NCI-H2107 (cell line): Measurements from ENCODE around the gene KCNQ5.

Source experiments
- DNase-seq: peaks from one replicate; lab custom pipeline; 2025; lab: John Stamatoyannopoulos, UW

The KCNQ5 gene

DNA sequence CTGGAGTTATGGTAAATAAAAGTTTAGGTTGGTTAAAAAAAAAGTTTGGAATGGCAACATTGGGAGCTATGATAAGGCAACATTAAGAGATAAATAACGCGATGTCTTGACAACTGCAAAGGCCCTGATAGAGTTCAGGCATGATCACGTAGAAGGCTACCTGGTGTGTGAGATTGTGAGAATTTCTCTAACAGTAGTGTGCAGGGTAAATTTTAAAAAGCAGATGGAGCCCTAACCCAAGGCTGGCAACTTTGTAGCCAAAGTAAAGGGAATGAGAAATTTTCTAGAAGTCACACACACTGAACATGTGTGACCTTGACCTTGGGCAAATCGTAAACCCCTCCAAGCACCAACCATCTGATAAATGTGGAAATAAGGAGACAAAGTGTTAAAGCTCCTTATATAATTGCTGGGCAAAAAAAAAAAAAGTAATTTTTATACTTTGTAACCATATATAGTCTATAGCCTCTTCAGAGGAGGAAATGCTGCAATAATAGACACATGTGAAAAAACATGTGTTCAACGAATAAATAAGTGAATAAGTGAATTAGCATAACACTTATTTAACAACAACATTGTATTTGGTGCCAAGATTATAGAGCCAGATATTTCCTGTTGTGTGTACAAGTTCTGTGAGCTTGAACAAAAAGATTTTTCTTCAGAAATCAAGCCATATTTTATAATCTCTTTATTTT is 18.2 kb downstream of the KCNQ5 start:
- DNase-seq, result no peak

DNA sequence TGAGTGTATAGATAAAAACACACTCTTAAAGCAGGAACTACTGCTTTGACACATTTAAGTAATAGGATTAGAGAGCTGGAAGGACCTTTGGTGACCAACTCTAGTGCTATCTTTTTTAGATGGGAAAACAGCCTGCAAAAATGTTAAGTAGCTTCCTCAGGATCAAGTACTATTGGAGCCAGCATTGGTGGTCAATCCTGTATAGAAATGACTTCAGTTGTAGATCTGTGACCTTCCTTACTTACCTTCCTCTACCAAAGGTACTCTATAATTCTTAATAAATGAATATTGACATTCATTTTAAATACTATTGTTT is 18.7 kb downstream of the KCNQ5 start:
- no peak for DNase-seq

DNA sequence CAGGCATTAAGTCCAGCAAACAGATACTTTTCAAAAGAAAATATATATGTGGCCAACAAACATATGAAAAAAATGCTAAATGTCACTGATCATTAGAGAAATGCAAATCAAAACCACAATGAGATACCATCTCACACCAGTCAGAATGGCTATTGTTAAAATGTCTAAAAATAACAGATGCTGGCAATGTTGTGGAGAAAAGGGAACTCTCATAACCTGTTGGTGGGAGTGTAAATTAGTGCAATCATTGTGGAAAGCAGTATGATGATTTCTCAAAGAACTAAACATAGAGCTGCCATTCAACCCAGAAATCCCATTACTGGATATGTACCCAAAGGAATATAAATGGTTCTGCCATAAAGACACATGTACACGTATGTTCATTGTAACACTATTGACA is 20.6 kb downstream of the KCNQ5 start:
- no peak for DNase-seq

DNA sequence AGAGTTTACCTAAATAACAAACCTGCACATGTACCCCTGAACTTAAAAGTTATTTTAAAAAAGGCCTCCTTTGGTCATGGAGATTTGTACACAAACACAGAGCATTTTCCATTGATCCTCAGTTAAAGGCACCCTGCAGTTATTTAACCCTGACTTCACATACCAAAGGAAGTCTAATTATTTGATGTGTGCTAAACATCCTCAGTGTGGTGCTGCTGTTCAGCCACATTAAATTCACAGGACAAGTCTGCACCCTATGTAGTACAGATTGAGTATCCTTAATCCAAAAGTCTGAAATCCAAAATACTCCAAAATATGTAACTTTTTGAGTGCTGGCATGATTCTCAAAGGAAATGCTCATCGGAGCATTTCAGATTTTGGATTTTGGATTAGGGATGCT is 21.4 kb downstream of the KCNQ5 start:
- no peak for DNase-seq

DNA sequence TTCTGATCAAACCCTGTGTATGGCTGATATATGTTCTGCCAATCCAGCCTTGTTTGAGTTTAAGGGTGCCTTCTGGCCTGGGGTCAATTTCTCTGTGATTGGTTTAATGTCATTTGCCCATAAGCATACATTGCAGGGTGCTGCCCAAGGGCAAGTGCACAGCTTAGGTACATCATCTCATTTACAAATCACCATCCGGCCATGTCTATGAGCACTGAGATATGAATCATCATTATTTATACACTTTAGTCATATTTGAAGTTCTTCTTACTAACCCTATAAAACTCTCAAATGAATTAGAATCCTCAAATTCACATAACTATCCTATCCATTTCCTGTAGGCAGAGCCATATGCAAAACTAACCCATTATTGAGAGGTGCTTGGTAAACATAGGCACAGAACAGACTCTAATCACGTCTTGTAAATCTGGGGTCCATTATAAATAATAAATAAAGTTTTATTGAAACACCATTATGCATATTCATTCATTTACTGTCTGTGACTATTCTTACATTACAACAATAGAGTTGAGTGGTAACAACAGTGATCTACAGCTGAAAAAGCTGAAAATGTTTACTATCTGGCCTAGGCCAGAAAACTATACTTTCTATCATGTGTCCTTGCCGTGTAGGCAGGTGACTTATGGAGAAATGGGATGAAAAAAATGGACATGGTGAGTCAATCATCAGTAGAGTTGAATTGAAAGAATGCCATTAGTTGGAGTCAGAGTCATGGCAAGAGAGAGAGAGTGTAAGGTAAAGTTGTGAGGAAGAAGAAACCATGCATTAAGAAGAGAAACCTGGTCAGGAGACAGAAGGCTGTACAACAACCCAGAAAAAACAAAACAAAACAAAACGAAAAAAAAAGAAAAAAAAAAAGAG is 25.0 kb downstream of the KCNQ5 start:
- no peak for DNase-seq

DNA sequence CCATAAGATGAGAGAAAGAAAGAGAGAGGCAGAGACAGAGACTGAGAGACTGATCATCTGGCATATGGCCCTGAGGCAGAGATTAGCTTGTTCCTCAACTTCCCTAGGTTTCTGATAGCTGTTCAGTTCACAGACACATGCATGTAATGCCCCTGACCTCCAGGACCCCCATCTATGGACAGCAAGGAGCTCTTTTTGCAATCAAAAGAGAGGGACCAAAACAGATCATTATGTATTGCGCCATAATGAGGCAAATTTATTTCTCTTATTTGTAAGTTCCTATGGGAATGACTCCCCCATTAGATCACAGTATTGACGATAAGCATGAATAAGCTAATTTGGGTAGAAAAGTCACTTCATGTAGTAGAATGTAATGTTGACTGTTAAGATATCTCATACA is 25.6 kb downstream of the KCNQ5 start:
- DNase-seq, result no peak

DNA sequence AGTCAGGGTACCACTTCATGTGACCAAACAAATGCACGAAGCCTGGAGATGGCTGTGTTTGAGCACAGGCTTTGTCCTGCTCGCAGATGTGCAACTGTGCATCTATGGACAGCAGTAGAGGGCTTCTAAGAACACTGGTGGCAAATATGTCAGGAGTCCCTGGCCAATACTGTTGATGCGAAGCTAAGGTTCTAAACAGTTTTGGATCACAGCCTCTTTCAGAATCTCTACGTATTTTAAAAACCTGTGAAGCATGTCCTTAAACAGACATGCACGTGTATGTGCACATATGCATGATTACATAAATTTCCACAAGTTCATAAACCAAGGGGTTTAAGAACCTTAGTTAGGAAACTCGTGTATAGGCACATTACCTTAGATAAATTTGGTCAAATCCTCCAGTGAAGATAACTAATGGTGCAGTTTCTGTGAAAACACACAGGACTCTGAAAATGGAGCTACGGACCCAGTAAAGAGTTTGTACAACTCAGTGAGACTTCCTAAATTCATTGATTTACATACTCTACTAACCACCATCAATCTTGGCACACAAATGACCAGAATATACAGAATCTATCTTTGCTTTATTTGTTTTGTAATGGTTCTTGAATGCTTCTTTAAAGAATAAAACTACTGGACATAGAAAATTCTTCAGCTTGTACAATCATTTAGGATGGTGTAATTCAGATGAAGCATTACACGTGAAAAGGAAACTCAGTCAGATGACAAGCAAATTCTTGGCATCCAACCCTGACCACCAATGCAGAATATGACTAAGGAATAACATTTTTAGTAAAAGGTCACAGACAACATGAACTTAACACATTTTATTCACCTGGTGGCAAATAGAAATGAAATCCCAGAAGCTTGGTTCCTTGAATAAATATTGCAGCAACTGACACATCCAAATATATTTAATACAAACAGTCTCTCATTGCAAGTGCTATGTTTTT is 27.4 kb downstream of the KCNQ5 start:
- DNase-seq, result no peak

DNA sequence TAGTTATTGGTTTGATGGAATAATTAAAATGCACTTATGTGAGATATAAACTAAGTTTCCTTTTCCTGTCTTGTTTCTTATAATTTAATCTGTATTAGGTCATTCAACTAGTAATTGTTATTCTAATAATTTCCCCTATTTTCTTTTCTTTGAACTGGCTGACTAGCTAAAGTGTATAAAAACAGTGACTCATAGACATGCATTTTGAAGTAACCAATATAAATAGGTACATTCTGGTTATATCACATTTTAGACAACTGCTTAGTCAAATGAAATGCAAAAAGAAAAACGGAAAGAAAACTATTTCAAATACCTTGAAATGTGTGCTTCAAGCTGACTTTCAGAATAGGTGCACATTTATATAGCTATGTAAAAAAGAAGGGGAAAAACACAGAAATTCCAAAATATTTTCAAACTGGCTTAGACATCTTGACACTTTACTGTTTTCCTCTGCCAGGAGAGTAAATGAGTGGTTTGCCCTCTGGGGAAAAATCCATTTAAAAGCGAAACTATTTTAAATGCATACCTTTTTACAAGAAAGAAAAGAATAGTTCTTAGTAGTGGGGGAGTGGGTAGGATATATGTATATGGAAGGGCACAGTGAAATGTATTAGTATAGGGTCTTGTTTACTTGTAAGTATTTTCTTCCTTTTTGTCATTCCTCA is 28.3 kb downstream of the KCNQ5 start:
- no peak for DNase-seq

DNA sequence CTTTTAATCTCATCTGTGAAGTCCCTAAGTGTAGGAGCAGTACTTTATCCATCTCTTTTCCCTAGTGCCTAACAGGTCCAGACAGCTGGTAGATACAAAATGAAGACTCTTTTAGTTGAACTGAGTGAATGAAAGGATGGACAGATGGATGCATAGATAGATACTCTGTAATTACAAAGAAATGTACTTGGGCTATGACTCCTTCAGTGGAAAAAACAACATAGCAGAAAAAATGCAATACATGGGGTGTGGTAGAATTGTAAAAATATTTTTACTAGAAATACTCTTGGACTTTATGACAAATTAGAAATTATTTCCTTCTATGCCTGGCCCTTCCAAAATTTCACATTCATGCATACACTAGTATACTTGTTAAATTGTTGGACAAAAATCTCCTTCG is 29.3 kb downstream of the KCNQ5 start:
- DNase-seq, result no peak

DNA sequence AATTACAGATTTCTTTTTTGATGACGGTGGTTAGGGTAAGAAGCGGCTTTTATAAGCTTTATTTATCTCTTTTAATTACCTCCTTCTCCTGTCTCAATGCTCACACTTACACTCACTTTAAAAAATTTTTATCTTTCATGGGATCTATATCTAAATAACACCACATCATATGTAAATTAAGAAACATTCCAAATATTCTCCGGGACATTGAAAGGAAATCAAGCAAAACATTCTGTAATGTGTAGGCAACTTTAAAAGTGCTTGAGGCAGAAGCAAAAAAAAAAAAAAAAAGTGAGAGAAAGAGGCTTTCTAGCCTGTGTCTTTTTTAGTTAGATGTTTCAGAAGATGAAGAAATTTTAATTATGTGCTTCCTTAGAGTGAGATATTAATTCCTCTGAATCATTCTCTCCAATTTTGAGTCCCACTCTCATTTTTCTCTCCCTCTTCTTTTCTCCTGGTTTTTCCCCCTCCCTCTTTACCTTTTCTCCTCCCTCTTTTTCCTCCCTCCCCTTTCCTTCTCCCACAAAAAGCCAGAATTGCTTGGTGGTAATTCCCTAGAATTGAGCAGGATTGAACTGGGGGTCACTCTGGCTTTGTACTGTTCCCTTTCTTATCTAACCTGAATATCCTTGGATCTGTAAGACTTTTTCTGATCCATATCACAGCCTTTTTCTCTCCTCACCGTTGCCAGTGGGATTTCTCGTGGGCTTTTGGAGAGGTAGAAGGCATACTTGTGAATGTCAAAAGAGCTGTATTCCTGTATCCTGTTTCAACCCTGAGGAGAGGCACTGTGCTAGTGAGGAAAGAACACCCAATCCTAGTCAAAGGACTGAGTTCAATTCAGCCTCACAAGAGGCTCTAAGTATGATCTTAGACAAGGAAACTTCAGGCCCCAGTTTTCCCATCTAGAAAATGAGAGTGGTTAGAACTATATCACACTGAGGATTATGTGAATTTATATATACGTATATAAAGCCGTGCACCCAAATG is 30.4 kb downstream of the KCNQ5 start:
- no peak for DNase-seq

DNA sequence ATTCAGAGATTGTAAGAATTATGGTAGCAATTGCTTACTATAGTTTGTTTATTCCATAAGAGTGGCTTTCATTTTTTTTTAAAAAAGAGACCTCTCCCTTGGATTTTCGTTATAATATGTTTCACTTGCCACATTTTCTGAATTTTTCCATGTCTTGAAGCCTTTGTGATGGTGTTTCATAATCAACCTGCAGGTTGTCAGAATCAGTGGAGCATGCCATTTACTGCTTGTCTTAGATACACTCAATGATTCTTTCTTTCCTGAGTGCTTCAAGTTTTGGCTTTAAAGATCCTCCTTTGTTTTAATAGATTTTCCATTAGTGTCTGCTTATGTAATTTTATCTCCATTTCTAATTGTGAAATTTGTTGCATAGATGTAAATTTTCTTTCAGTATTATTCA is 31.2 kb downstream of the KCNQ5 start:
- DNase-seq, result no peak

DNA sequence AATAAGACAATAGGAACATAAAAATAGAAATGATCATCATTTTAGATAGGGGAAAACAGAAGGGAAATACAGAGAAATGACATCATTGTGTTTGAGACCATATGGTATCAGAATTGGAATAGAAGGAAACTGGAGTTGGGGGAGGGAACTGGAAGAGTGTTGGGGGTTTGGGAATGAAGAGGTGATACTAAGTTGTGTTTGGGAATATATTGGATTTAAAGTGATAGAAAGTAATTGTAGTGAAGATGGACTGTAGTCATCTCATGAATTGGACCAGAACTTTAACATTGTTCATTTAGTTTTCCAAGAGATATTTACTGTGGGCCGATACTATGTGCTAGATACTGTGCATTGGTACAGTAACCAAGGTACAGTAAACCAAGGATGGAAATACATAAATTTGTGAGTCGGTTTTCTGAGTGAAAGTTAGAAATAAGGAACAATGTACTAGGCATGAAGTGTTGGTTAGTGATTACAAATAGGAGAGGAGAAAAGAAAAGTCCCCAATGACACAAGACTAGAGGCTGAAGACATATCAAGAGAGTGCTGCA is 32.3 kb downstream of the KCNQ5 start:
- DNase-seq, result no peak

DNA sequence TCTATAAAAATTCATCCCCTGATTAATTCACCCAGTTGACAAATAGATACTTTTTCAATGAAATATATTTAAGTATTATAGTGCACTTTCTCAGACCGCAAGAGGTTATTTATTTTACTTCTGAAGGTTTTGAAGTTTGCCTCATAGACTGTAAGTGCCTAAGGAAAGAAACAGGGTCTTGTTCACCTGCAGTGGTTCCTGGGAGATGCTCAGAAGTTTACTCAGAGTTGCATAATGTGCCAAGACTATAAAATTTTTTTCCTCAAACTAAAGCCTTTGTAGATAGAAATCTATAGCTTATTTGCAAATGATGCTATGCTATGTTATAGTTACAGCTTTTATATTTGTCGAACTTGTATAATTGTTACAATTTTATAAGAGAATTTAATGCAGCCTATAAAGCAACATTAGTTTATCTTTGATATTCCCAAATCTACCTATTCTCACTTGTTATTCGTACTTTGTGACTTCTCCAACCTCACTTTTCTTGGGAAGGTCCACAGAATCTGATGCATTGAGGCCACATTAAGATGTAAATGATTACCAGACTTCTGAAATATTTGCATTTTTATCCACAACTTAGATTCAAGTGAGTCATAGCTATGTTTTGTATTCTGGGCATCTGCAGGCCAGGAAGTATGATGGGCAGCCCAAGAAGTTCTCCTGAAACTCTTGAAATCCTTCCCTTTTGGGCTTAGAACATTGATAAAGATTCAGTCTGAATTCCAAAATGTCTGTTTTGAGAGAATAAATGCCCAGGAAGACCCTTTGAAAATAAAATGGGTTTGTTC is 35.7 kb downstream of the KCNQ5 start:
- no peak for DNase-seq

DNA sequence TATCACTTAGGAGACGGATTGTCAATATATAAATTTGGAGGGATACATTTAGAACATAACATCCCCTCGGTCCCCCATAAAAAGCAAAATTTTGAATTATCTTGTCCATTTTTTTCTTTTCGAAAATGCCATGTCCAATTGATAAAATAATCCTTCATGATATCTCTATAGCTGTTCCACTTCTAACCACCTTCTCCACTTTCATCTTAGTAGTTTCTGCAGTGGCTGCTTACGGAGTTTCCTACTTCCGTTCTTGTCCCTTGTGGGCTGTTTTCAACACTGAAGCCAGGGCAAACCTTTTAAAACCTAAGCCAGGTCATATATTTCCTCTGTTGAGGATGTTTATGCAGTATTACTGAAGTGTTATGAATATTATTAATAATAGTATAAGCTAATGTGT is 37.9 kb downstream of the KCNQ5 start:
- DNase-seq, result no peak

DNA sequence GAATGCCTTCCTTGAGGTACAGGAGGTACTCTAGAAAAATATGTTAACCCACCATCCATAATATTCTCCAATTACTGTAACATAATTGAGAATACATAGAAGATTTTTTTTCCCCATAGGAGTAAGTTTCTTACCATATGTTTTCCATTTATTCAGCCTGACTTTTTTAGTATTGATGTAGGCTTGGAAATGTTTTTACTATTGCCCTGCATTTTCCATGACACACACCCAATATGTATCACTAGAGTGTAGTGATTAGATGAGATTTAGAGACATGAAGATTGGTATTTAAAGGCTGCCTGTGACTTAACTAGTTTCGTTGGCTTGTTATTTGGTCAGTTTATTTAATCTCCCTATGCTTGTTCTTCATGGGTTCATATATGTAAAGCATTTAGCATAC is 39.5 kb downstream of the KCNQ5 start:
- no peak for DNase-seq

DNA sequence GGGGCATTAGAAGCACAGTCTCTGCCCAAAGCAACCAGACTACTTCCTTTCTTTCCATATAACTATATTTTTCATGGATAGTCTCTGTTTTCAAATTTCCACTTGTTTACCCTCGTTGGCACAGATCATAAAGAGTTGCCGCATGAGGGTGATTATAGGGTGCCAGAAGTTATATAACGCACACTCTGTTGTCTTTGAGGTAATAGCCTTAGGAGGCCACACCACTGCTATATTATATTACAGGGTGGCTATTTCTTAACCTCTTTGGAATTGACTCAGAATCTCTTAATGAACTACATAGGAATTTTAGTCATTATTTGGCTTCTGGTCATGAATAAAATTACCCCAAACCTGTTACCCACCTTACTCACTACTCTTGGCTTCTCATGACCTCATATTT is 43.7 kb downstream of the KCNQ5 start:
- no peak for DNase-seq

DNA sequence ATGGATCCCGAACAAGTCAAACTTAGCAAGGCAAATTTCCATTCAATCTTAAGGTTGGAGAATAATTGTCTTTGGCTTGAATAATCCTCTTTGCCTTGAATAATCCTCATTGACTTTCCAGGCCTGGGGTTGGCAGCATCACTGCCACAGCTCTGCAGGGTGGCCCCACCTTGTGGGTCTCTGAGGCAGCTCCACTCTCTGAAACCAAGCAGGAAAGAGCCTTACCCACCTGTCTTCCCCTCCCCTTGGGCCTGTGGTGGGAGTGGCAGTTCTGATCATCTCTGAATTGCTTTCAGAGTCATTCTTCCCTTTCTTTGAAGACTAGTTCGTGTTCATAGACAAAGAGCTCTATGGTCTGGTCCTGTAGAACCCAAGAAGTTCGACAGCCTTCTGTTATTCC is 47.5 kb downstream of the KCNQ5 start:
- DNase-seq, result no peak

DNA sequence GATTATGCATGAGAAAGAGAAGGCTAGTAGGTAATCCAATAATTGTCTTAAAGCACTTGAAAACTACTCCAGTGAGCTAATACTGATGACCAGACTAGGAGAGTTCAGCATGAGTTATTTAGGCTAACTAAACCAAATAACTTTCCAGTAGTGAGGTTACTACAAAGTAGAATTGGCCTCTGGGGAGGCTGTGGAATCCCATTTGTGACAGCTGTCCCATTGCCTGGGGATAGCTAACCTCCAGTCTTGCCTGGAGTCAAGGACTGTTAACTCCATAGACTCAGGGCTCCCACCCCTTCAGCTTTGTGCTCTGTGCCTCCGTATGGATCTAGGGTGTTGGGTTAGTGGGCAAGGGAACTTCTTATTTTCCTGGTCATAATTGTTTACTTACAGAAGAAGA is 51.0 kb downstream of the KCNQ5 start:
- DNase-seq, result no peak

DNA sequence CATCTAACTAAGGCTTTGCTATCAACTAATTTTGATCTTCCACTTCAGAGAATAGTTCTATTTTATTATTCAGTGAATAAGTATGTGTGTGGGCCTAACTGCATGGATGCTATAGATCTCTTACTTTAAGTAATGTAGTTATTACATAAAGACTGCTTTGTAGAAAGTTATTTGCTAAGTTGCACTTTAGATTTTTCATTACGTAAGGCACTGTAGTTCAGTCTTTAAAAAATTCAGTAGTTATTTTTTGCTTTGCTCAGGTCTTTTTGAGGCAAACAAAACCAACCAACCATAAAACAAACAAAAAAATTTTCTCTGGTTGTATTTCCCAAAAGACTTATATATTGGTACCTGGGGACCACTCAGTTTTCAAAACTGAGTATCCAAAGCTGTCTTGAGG is 53.0 kb downstream of the KCNQ5 start:
- no peak for DNase-seq

DNA sequence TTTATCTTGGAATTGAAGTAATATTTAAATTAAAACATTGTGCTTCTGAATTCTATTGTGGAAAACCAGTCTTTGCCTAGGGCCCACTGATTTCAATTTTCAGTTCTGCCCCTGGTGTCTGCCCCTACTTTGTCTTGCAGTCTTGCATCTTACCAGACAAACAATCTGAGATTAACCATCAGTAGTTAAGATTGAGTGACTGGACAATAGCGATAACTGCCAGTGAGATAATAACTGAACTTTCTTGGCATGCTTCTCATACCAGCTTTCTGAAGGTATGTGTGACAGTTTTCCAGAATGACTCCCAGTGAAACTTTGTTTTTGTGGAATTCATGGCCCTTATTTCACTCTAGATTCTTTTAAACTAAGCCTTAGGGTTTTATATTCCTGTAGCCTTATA is 53.5 kb downstream of the KCNQ5 start:
- no peak for DNase-seq
